Measurements from ENCODE around the gene DCX.

DNA sequence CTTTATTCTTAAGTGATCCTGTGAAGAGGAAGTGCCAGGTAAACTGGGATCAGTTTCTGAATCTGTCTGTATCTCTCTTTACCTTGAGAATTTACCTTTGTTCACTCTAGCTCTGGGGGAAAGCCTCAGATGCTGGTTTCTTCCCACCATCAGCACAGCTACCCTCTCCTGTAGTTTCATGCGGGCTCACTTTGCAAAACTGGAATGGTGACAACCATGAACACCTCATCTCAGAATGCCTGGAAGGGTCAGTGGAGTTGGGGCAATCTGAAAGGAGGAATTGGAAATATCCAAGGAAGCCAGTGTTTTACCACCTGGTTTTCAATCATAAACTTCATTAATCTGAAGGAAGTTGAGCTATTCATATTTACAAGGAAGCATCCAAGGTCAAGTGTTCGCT lies 30.8 kb upstream of the DCX start:
- TF ChIP-seq, protein P1, sequence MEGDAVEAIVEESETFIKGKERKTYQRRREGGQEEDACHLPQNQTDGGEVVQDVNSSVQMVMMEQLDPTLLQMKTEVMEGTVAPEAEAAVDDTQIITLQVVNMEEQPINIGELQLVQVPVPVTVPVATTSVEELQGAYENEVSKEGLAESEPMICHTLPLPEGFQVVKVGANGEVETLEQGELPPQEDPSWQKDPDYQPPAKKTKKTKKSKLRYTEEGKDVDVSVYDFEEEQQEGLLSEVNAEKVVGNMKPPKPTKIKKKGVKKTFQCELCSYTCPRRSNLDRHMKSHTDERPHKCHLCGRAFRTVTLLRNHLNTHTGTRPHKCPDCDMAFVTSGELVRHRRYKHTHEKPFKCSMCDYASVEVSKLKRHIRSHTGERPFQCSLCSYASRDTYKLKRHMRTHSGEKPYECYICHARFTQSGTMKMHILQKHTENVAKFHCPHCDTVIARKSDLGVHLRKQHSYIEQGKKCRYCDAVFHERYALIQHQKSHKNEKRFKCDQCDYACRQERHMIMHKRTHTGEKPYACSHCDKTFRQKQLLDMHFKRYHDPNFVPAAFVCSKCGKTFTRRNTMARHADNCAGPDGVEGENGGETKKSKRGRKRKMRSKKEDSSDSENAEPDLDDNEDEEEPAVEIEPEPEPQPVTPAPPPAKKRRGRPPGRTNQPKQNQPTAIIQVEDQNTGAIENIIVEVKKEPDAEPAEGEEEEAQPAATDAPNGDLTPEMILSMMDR (IDR thresholded peaks at IDR 0.05 in 4 of 5, conservative IDR thresholded peaks at IDR 0.05 in 1 of 5) = no peak
- no peak for TF ChIP-seq POLR2A (IDR thresholded peaks at IDR 0.05)
